IMR-90 (cell line): ENCODE results near the gene SLC49A4. TPM values are rescaled to one million over a fixed set of nuclear protein-coding genes. Genes with fewer than 3 reads are reported as not detected.

Experiments
- ATAC-seq: fragments of 200-7000 bp; cut with Tn5 transposase; 2 replicates; pipeline ENCODE4 v1.9.1; 2020; ENCODE audit warnings: low read depth, mild to moderate bottlenecking, moderate library complexity
- BruUV-seq: library from RNA; stranded (reverse); fragments of 400-500 nt; replicated peaks from 2 replicates; lab custom pipeline; 2021; lab: Mats Ljungman, UMichigan
- CTCF ChIA-PET: fragments of 300-600 bp; formaldehyde crosslinking; extraction: SDS; loops from one replicate; lab custom pipeline; 2021; ENCODE audit warnings: antibody characterized with exemption; lab: Yijun Ruan, JAX
- POLR2A ChIA-PET: fragments of 300-600 bp; sonication (Branson Sonifier 250); formaldehyde crosslinking; loops from one replicate; lab custom pipeline; 2022; ENCODE audit warnings: antibody characterized with exemption; ENCODE audit not compliant: unreplicated experiment; lab: Charles Lee
- DNase-seq: peaks from one replicate; pipeline ENCODE4 v3.0.0; 2013
- H2AFZ ChIP-seq: replicated peaks from 2 replicates; pipeline ENCODE3; 2013; ENCODE audit warnings: low read length, mild to moderate bottlenecking; ENCODE audit not compliant: poor library complexity
- H2AK5ac ChIP-seq: 2 replicates; pipeline ENCODE4 v1.6.1; 2013; ENCODE audit warnings: low read depth, low read length, inconsistent platforms
- H2AK9ac ChIP-seq: replicated peaks from 2 replicates; pipeline ENCODE3; 2013; ENCODE audit warnings: mild to moderate bottlenecking, low read depth, low read length, moderate library complexity; ENCODE audit not compliant: poor library complexity
- H2BK120ac ChIP-seq: 2 replicates; pipeline ENCODE4 v1.6.1; 2013; ENCODE audit warnings: low read depth, low read length, inconsistent platforms
- H2BK15ac ChIP-seq: 3 replicates; pipeline ENCODE4 v1.6.1; 2013; ENCODE audit warnings: low read depth, low read length, inconsistent platforms
- H2BK20ac ChIP-seq: 2 replicates; pipeline ENCODE4 v1.6.1; 2013; ENCODE audit warnings: low read depth, mild to moderate bottlenecking, inconsistent platforms, low read length, moderate library complexity
- H2BK5ac ChIP-seq: 2 replicates; pipeline ENCODE4 v1.6.1; 2013; ENCODE audit warnings: mild to moderate bottlenecking, low read depth, low read length, inconsistent platforms; ENCODE audit not compliant: poor library complexity, severe bottlenecking
- H3K14ac ChIP-seq: replicated peaks from 2 replicates; pipeline ENCODE4 v1.6.1; 2013; ENCODE audit warnings: low read depth, low read length, inconsistent platforms
- H3K18ac ChIP-seq: 2 replicates; pipeline ENCODE4 v1.6.1; 2013; ENCODE audit warnings: low read depth, low read length, control low read depth
- H3K23ac ChIP-seq: 2 replicates; pipeline ENCODE4 v1.6.1; 2013; ENCODE audit warnings: low read depth, low read length, inconsistent platforms
- H3K27ac ChIP-seq: 2 replicates; pipeline ENCODE4 v1.5.1; 2013; ENCODE audit warnings: mild to moderate bottlenecking, control low read depth, low read length; ENCODE audit not compliant: insufficient read depth
- H3K27me3 ChIP-seq: 2 replicates; pipeline ENCODE4 v1.6.1; 2013; ENCODE audit warnings: low read length; ENCODE audit not compliant: control insufficient read depth, insufficient read depth
- H3K36me3 ChIP-seq: 2 replicates; pipeline ENCODE4 v1.6.1; 2013; ENCODE audit warnings: low read length, mixed read lengths; ENCODE audit not compliant: control insufficient read depth, insufficient read depth
- H3K4ac ChIP-seq: 2 replicates; pipeline ENCODE4 v1.6.1; 2013; ENCODE audit warnings: low read depth, low read length, inconsistent platforms
- H3K4me1 ChIP-seq: 2 replicates; pipeline ENCODE4 v1.6.1; 2013; ENCODE audit warnings: low read length, mixed read lengths; ENCODE audit not compliant: control insufficient read depth, insufficient read depth
- H3K4me2 ChIP-seq: 2 replicates; pipeline ENCODE4 v1.6.1; 2013; ENCODE audit warnings: low read depth, mild to moderate bottlenecking, control low read depth, low read length, moderate library complexity
- H3K4me3 ChIP-seq: 2 replicates; pipeline ENCODE4 v1.5.1; 2013; ENCODE audit warnings: low read depth, mild to moderate bottlenecking, control low read depth, low read length, moderate library complexity; ENCODE audit not compliant: insufficient read depth
- H3K56ac ChIP-seq: 2 replicates; pipeline ENCODE4 v1.6.1; 2013; ENCODE audit warnings: low read length, inconsistent platforms; ENCODE audit not compliant: insufficient read depth; ENCODE audit errors: extremely low read depth
- H3K79me1 ChIP-seq, 2 experiments: 2 replicates each; pipeline ENCODE4 v1.6.1; 2013; ENCODE audit warnings: low read length in 2 of 2, inconsistent platforms in 1 of 2, low read depth in 1 of 2
- H3K9ac ChIP-seq: 2 replicates; pipeline ENCODE4 v1.6.1; 2013; ENCODE audit warnings: low read depth, low read length, control low read depth
- H3K9me1 ChIP-seq: 2 replicates; pipeline ENCODE4 v1.6.1; 2013; ENCODE audit warnings: low read length, inconsistent platforms; ENCODE audit not compliant: insufficient read depth
- H3K9me3 ChIP-seq: 2 replicates; pipeline ENCODE4 v1.6.1; 2013; ENCODE audit warnings: low read length; ENCODE audit not compliant: control insufficient read depth, insufficient read depth
- H4K20me1 ChIP-seq: 2 replicates; pipeline ENCODE4 v1.6.1; 2013; ENCODE audit warnings: low read length, inconsistent platforms; ENCODE audit not compliant: insufficient read depth
- H4K5ac ChIP-seq: 2 replicates; pipeline ENCODE4 v1.6.1; 2013; ENCODE audit warnings: mild to moderate bottlenecking, low read depth, low read length, control low read depth
- H4K8ac ChIP-seq, 2 experiments: 2 replicates each; pipeline ENCODE4 v1.6.1; 2013; ENCODE audit warnings: low read depth in 2 of 2, low read length in 2 of 2, control low read depth in 1 of 2, inconsistent platforms in 1 of 2
- H4K91ac ChIP-seq: 2 replicates; pipeline ENCODE4 v1.6.1; 2013; ENCODE audit warnings: low read depth, low read length, inconsistent platforms; ENCODE audit not compliant: insufficient read depth
- BHLHE40 ChIP-seq: fragments of 150-350 bp; IDR thresholded peaks from 2 replicates; pipeline ENCODE4 v1.6.1; 2016; ENCODE audit warnings: mild to moderate bottlenecking, low read depth, low read length
- CHD1 ChIP-seq: IDR thresholded peaks from 2 replicates; pipeline ENCODE4 v1.6.1; 2012; ENCODE audit warnings: low read depth, low read length, improper control_type of control experiment
- ELK1 ChIP-seq: fragments of 150-350 bp; IDR thresholded peaks from 2 replicates; pipeline ENCODE4 v1.6.1; 2016; ENCODE audit warnings: low read depth, mild to moderate bottlenecking, low read length, moderate library complexity, borderline replicate concordance
- NFE2L2 ChIP-seq: fragments of 150-350 bp; IDR thresholded peaks from 2 replicates; pipeline ENCODE4 v1.6.1; 2016; ENCODE audit warnings: low read depth, mild to moderate bottlenecking, low read length
- SMC3 ChIP-seq: fragments of 150-350 bp; IDR thresholded peaks from 2 replicates; pipeline ENCODE4 v1.6.1; 2016; ENCODE audit warnings: low read depth, mild to moderate bottlenecking, antibody characterized with exemption, low read length, moderate library complexity
- WGBS, 2 experiments: methylation state at CpG; one replicate each; pipeline versions ENCODE4 v1.1.5 to v1.1.7; 2013; ENCODE audit warnings: missing lambda C conversion rate in 2 of 2; ENCODE audit not compliant: insufficient read length in 1 of 2; ENCODE audit errors: extremely low coverage in 2 of 2; 5-methylcytosine and 5-hydroxymethylcytosine counted together
- dilution Hi-C: fragments of 300-500 bp; cut with HindIII; formaldehyde crosslinking; loops from one replicate; pipeline ENCODE4 v1.14.3; 2018; ENCODE audit warnings: low sequenced_read_pairs; ENCODE audit not compliant: unreplicated experiment
- in situ Hi-C: fragments of 300-500 bp; cut with MboI; formaldehyde crosslinking; loops from 3 replicates; pipeline ENCODE4 v1.14.3; 2019; ENCODE audit warnings: low sequenced_read_pairs, inconsistent platforms, mixed read lengths
- intact Hi-C: fragments of 100-400 bp; cut with micrococcal nuclease; formaldehyde crosslinking; loops from 2 replicates; pipeline ENCODE4 v1.10.0; 2022
- polyA plus RNA-seq, 3 experiments: library from polyadenylated mRNA; depleted of rRNA; stranded (reverse); fragments of >200 nt; gene quantifications; 2 replicates each; pipeline ENCODE4 v1.2.3, GENCODE V29; 2012; ENCODE audit warnings: low replicate concordance in 1 of 3
- total RNA-seq: library from RNA; depleted of rRNA; stranded (reverse); fragments of >200 nt; gene quantifications from 2 replicates; pipeline ENCODE4 v1.2.3, GENCODE V29; 2012

SLC49A4 gene
- total and polyA plus RNA-seq, 2 of the 4 experiments (the other 2 are of a cell fraction): 6.5 to 6.8 TPM

GRCh38 chr3:122755491-122755890 lies 39.4 kb upstream of the SLC49A4 start:
- no TSS peak for BruUV-seq
- no peak overlapping the region for H2BK5ac ChIP-seq
- no peak overlapping the region for H2AK9ac ChIP-seq
- no peak overlapping the region for H3K14ac ChIP-seq
- no peak for TF ChIP-seq ELK1
- no peak for TF ChIP-seq CHD1
- TF ChIP-seq SMC3: no peak
- no peak for TF ChIP-seq BHLHE40
- no peak for TF ChIP-seq NFE2L2
- no peaks in the 10 kb centered on the region for H3K79me1 ChIP-seq
- no peaks in the 10 kb centered on the region for H3K27me3 ChIP-seq
- no peak overlapping the region for H2AFZ ChIP-seq
- H2BK20ac ChIP-seq: no peak overlapping the region
- H4K20me1 ChIP-seq: no peaks in the 10 kb centered on the region
- H3K9ac ChIP-seq: no peak overlapping the region
- intact Hi-C loops (no loop called here), in situ Hi-C loops (no loop called here), dilution Hi-C loops (no loop called here)
- no CpG with 5 or more reads among the region's 2 CpGs for whole genome bisulfite sequencing, 2 experiments
- no peak overlapping the region for H3K18ac ChIP-seq
- H3K4ac ChIP-seq: no peak overlapping the region
- ATAC-seq (peak; percentile 82), DNase-seq (peak; percentile 12)
- no peak overlapping the region for H2AK5ac ChIP-seq
- H3K23ac ChIP-seq: no peak overlapping the region
- H3K9me3 ChIP-seq: no peaks in the 10 kb centered on the region
- H2BK15ac ChIP-seq: no peak overlapping the region
- H4K8ac ChIP-seq: no peak overlapping the region
- H3K4me2 ChIP-seq: no peak overlapping the region
- ChIA-PET POLR2A (no interaction called here), CTCF (interaction anchor here (0.5 to 1.5 kb wide), 6 partner anchors 9 to 313 kb away, joined by 3 to 6 read pairs (median 4); no protein-coding TSS in a partner anchor)
- H3K4me3 ChIP-seq: no peak overlapping the region
- H3K27ac ChIP-seq: no peak overlapping the region
- no peak overlapping the region for H2BK120ac ChIP-seq
- H4K91ac ChIP-seq: no peak overlapping the region
- no peak overlapping the region for H3K56ac ChIP-seq
- H3K36me3 ChIP-seq: peaks cover 2% of the 10 kb centered on the region; the same call in 1 of the 2 replicates
- H3K4me1 ChIP-seq: no peaks in the 10 kb centered on the region; the same call in 1 of the 2 replicates
- peaks cover 3% of the 10 kb centered on the region; the same call in 1 of the 2 replicates for H3K9me1 ChIP-seq
- no peak overlapping the region for H4K5ac ChIP-seq
